Fibroblast of skin of abdomen (primary cell): ENCODE measurements around the gene B4GALT4.

Experiments
- DNase-seq: peaks from one replicate; pipeline ENCODE4 v3.0.0-alpha.2; 2013

Gene B4GALT4

DNA sequence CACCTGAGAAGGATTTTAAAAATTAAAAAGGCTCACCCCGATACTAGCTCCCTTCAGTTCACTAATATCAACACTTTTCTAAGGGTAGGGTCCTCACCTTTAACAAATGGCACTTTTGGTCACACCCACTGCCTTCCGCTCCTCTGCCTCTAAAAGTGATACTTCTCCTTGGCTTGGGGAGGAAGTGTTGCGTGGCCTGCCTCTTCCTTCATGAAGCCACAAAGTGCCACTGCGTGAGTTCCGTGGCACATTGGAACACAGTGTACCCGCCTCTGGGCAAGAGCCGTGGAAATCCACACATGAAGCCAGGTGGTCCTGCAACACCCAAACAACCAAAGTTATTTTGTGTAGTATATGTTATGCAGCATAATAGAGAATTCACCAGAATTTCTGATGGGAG lies 3.9 kb downstream of the B4GALT4 start:
- DNase-seq: no peak

DNA sequence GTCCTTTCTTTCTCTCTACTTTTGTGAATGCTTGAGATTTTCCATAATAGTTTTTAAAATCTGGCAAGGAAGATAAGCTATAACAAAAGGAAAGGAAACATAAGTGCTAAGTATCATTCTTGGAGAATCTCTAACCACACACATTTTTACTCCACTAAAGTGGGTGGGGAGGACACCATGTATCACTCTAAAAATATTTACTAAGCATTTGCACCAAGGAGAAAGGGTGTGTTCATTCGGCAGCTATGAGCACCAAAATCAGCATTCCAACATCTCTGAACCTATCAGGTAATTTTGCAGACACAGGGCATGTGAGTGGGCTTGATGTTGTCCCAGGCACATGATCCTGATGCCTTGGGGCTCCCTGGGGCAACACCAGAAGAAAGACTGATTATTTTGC lies 5.5 kb downstream of the B4GALT4 start:
- peak; percentile 79 for DNase-seq

GRCh38 chr3:119234610-119235009 lies 6.1 kb downstream of the B4GALT4 start:
- no peak for DNase-seq

DNA sequence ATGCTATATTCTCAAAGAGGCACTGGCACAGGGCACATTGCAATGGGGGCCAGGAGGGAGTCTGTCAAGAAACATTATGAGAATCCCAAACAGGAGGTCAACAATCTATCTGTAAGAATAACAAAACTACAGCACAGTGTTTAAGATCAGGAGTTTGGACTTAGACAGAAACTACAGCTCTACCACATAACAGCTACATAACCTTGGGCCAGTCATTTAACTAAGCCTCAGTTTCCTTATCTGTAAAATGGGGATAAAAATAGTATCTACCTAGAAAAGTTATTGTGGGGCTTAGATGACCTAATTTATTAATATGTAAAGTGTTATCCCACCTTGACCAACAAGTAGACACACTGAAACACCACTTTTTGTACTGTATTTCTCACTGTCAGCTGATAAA lies 9.9 kb downstream of the B4GALT4 start:
- no peak for DNase-seq

- no peak for DNase-seq
Measured at GRCh38 chr3:119230071-119230470, 10.6 kb downstream of the B4GALT4 start.

DNA sequence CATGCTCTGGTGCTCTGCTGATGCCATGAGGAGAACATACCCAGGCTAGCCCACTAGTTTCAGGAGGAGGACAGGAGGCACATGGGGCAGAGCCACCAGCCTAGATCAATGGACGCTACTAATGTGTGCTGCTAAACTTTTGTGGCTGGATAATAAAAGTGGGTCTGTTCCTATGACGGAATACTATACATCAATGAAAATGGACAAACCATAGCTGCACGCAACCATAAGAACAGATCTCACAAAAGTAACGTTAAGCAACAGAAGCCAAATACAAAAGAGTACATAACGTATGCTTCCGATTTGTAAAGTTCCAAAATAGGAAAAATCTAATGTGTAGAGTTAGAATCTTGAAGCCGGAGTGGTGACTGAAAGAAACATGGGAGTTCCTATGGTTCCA lies 11.5 kb downstream of the B4GALT4 start:
- no peak for DNase-seq

- DNase-seq: no peak
Measured at GRCh38 chr3:119228373-119229145, 12.1 kb downstream of the B4GALT4 start.

DNA sequence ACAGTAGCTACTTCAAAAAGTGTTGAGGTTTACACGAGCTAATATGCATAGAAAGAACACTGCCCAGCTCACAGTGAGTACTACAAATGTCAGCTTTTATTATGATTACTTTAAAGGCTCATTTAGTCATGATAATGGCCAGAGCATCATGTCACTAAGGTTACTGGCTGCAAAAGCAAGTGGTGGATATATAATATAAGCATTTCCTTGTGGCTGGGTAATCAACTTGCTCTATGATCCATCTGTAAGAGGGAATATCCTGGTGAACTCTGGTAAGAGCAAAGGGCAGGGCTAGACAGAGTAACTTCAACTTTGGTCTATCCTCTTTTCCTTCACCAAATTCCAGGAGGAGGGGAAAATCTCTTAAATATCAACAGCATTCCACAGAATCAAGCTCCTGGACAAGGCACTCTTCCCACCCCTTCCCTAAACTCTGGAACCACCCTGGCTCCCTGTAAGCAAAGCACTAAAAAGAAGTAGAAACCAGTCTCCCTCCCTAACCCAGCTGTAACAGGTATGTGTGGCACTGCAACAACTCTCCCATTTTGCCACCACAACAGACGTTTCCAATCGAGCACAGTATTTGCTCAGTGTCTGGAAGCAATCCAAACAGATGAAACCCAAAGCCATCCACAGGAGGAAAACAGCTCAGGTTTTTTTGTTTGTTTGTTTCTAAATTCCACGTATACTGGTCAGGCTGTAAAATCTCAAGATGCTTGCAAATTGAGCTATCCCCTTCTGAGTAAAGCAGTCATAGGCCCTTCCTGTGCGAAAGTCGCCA lies 13.4 kb downstream of the B4GALT4 start:
- no peak for DNase-seq

DNA sequence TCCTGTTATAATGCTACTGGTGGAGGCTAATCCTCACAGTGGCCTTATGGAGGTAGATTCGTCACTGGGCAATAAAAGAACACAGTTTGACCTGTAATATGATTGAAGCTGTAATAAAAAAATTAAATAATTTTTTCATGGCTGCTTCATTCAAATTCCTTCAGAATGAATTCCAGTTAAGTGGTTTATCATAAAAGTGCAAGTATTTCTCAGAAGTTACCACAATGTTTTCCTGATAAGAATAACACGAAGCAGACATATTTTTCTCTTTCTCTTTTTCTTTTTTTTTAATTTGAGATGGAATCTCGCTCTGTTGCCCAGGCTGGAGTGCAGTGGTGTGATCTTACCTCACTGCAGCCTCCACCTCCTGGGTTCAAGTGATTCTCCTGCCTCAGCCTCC lies 15.6 kb downstream of the B4GALT4 start:
- DNase-seq: no peak

DNA sequence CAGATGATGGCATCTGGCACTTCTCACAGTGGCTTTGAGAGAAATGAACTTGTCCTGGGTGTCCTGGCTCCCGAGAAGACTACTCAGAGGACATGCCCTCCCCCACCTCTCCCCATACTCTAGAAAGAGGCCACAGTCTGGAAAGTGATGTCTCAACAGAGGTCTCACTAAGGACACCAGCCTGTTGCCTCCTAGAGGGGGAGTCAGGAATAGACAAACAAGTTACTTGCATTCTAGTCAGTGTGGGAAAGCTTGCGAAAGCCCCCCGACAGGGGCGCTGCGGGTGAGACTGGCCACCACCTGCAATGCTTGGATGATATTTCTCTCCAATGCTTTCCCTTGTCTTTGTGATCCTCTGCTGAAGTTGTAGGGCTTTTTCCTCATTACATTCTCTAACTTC lies 17.2 kb downstream of the B4GALT4 start:
- DNase-seq: no peak

GRCh38 chr3:119222391-119222790 lies 18.3 kb downstream of the B4GALT4 start:
- DNase-seq: no peak

GRCh38 chr3:119221779-119222320 lies 18.8 kb downstream of the B4GALT4 start:
- peak; percentile 45 for DNase-seq

DNA sequence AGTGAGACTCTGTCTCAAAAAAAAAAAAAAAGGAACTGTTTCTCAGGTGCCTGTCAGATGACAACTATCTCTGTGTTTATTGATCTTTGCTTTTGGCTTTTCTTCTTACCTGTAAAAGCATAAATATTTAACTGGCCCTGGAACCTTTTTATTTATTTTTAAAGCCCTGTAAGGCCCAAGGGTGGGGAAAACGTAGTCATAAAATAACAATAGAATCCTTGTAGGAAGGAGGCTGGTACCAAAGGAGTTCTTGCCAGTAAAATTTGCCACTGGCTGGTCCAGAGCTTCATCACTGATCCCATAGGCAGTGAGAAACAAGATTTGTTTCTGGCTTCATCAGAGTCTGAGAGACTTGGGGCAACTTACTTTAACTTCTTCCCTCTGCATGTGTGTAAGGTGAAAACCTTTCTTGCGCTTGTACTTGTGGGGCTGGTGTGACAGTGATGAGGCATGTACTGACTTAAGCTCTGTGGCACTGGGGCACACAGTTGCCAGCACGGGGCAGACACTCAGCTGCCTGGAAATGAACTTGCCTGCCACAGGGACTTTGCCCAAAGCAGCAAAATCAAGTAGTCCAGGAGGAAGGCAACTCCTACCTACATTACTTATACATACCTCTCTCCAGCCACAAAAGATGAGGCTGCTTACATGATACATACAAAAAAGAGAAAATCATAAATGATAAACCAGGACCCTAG lies 19.6 kb downstream of the B4GALT4 start:
- no peak for DNase-seq

DNA sequence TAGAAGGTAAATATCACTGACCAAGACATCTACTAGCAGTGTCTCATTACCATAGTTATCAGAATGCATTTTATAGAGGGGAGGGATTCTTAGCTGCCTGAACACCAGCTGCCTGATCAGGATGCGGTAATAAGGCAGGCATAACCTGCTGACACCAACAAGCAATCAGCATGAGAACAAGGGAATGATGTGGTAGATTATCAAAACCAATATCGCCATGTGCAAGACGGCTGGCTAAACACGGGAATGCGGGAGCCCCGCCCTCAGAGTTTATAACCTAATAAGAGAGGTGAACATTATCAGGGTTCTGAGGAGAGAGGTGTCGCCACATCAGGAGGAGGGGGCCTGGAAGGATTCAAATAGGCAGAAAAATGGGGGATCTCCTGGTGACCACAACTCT lies 20.5 kb downstream of the B4GALT4 start:
- no peak for DNase-seq

GRCh38 chr3:119219069-119219468 lies 21.6 kb downstream of the B4GALT4 start:
- DNase-seq: no peak

DNA sequence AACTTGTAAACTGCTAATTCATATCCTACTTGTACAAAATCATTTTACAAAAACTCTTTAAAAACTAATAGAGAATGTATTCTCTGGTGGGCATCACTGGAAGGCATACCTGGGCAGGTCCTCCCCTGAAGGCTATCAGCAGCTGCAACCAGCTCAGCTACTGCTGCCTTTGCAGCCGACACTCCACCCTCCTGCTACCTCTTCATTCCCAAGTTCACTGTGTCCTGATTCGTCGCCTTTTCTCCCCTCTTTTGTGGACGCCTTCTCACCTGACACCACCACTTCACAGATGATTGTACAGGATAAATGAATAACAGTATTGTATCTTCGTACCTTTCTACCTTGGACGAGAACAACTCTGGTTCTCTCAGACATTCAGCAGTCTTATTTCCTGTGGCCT lies 28.9 kb downstream of the B4GALT4 start:
- DNase-seq: no peak

- DNase-seq: no peak
Measured at GRCh38 chr3:119211193-119211592, 29.5 kb downstream of the B4GALT4 start.

DNA sequence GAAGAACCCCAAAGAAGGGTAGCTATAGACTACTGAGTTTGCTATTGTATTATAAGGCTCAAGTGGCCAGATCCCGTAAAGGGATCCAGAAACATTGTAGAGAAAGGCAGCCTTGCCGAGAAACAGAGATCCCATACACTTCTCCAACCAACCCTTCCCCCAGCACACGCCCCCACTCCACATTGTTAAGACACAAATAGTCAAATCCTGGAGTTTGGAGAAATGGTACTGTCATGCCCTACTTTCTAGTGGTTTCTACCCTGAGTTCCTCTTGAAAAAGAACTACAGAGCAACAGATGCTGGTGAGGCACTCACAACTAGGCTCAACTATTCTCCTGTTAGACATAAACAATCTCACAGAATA lies 33.2 kb downstream of the B4GALT4 start:
- DNase-seq: no peak

DNA sequence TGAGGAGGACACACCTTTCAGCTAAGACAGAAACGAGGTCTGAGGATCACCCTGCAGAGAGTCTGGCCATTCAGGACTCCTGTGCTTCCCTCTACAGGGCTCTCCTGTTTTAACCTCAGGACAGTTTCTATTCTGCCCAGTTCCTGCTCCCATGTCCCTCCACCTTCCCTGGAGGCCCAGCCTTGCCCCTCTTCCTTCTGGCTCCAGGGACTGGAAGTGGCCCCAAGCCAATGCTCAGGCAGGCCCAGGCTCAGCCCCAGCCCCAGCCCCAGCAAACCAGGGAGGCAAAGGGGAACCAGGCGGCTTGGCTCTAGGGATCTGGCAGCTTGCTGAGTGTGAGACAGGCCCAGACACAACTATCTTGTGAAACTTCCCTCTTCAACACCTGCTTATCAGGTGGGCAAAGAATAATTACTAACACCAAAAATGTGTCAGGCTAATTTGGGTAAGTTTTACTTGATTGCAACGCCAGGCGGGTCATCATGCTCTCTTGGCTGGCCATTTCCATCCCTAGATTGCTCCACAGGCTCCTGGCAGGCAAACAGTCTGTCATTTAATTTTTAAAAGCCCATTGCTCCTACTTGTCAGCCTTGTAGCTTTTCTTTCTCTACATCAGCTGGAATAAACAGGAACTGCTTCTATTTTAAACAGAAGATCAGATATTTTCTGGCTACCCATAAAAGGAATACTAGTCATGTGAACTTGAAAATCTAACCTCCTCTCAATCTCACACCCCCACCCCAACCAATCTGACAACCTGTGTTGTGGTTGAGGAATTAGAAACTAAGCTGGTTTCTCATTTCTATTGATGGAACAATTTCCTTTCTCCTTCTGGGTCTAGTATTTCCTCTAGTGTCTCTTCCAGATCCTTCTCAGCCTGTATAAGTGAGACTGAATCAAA lies 33.8 kb downstream of the B4GALT4 start:
- DNase-seq: no peak

GRCh38 chr3:119205685-119206084 lies 35.0 kb downstream of the B4GALT4 start:
- no peak for DNase-seq

- no peak for DNase-seq
Measured at GRCh38 chr3:119205209-119205608, 35.5 kb downstream of the B4GALT4 start.

GRCh38 chr3:119195911-119196310 lies 44.8 kb downstream of the B4GALT4 start:
- peak; percentile 16 for DNase-seq
